ENCODE measurements around the gene CHKA. TPM values are rescaled to one million over a fixed set of nuclear protein-coding genes. Genes with fewer than 3 reads are reported as not detected.

The CHKA gene
- total and polyA plus RNA-seq, 2 of the 8 experiments (the other 6 are each of a cell fraction or from before 2014, with no cell fraction given), result 61.2 to 86.6 TPM

- TF ChIP-seq ATF2 (IDR thresholded peaks at IDR 0.05; ENCODE audit: low read length), result no peak
- TF ChIP-seq PHF8 (conservative IDR thresholded peaks at IDR 0.05; ENCODE audit: low read depth, low read length), result no peak
- TF ChIP-seq KDM5A (IDR thresholded peaks at IDR 0.05; ENCODE audit: low read length), result no peak
Measured at GRCh38 chr11:68082481-68082880, 38.7 kb downstream of the CHKA start (continued).

All from H1 (cell line).